Daoy (cell line): ENCODE results near the gene C1QL4. TPM values are rescaled to one million over a fixed set of nuclear protein-coding genes. Genes with fewer than 3 reads are reported as not detected.
"Not testable (repeated sequence)": the region's sequence is repeated elsewhere in the genome, so short reads cannot be mapped to it uniquely, and the experiment has no call there.

Experiments used
- DNase-seq: peaks from one replicate; pipeline ENCODE4 v3.0.0-alpha.2; 2015; ENCODE audit warnings: low read depth
- total RNA-seq: library from RNA; depleted of rRNA; stranded (reverse); fragments of >200 nt; shearing (Covaris generic); gene quantifications from 2 replicates; pipeline ENCODE4 v1.2.3, GENCODE V29; 2014

The C1QL4 gene
- total RNA-seq, 1 experiment from 2014 or later = 0.80 TPM

- no peak for DNase-seq
Measured at GRCh38 chr12:49304161-49304560, 32.8 kb downstream of the C1QL4 start.

GRCh38 chr12:49301760-49302159 is 35.2 kb downstream of the C1QL4 start:
- no peak for DNase-seq

GRCh38 chr12:49298160-49298559 is 38.8 kb downstream of the C1QL4 start:
- DNase-seq = no peak

GRCh38 chr12:49297695-49298060 is 39.3 kb downstream of the C1QL4 start:
- no peak for DNase-seq

GRCh38 chr12:49296836-49297694 is 39.9 kb downstream of the C1QL4 start:
- peak; percentile 87 for DNase-seq

- DNase-seq = peak; percentile 67
Measured at GRCh38 chr12:49296034-49296835, 40.8 kb downstream of the C1QL4 start.

GRCh38 chr12:49295082-49295936 is 41.7 kb downstream of the C1QL4 start, which contains the start of gene PRPH:
Gene PRPH (plus strand): TSS chr12:49295147. CDS start chr12:49295201, 54 bp downstream.
- no peak for DNase-seq

- DNase-seq = no peak
Measured at GRCh38 chr12:49294804-49295081, 42.2 kb downstream of the C1QL4 start.

- no peak for DNase-seq
Measured at GRCh38 chr12:49294086-49294803, 42.7 kb downstream of the C1QL4 start.

- no peak for DNase-seq
Measured at GRCh38 chr12:49293056-49293956, 43.7 kb downstream of the C1QL4 start.

GRCh38 chr12:49292729-49293055 is 44.3 kb downstream of the C1QL4 start:
- DNase-seq = no peak

GRCh38 chr12:49288922-49289555 is 47.9 kb downstream of the C1QL4 start:
- no peak for DNase-seq

- peak; percentile 62 for DNase-seq
Measured at GRCh38 chr12:49288412-49288853, 48.6 kb downstream of the C1QL4 start.

- DNase-seq = no peak
Measured at GRCh38 chr12:49287876-49288275, 49.1 kb downstream of the C1QL4 start.

- DNase-seq = no peak
Measured at GRCh38 chr12:49284672-49285071, 52.3 kb downstream of the C1QL4 start.

- no peak for DNase-seq
Measured at GRCh38 chr12:49283541-49284429, 53.2 kb downstream of the C1QL4 start.

- not testable (repeated sequence) for DNase-seq
Measured at GRCh38 chr12:49282740-49283375, 54.1 kb downstream of the C1QL4 start.
